ENCODE measurements around the gene OCA2.

OCA2 gene

GRCh38 chr15:28044121-28044672 lies 54.9 kb downstream of the OCA2 start:
- no peak for TF ChIP-seq CTCF (IDR thresholded peaks at IDR 0.05)

- TF ChIP-seq CTCF (IDR thresholded peaks at IDR 0.05): no peak
These were observed 55.4 kb downstream of the OCA2 start for GRCh38 chr15:28043691-28044091.

- no peak for TF ChIP-seq CTCF (IDR thresholded peaks at IDR 0.05)
These were observed 61.0 kb downstream of the OCA2 start for GRCh38 chr15:28037969-28038590.

- TF ChIP-seq CTCF (IDR thresholded peaks at IDR 0.05): no peak
These were observed 65.7 kb downstream of the OCA2 start for GRCh38 chr15:28033443-28033842.

GRCh38 chr15:28030801-28031200 lies 68.3 kb downstream of the OCA2 start:
- no peak for TF ChIP-seq CTCF (IDR thresholded peaks at IDR 0.05)

- no peak for TF ChIP-seq CTCF (IDR thresholded peaks at IDR 0.05)
These were observed 71.4 kb downstream of the OCA2 start for GRCh38 chr15:28027714-28028076.

GRCh38 chr15:28026764-28027713 lies 72.1 kb downstream of the OCA2 start:
- TF ChIP-seq CTCF (IDR thresholded peaks at IDR 0.05): no peak
